T-helper 17 cell (primary cell): ENCODE results near the gene CCKAR. TPM values are rescaled to one million over a fixed set of nuclear protein-coding genes. Genes with fewer than 3 reads are reported as not detected.

Experiments used
- ATAC-seq: fragments of 150-1000 bp; cut with Tn5 transposase; 2 replicates; pipeline ENCODE4 v1.10.0; 2021; ENCODE audit warnings: mild to moderate bottlenecking, moderate library complexity
- DNase-seq, 3 donors: peaks; one replicate each; pipeline versions ENCODE4 v3.0.0 to v3.0.0-alpha.2; 2020 to 2021
- H3K9me3 ChIP-seq: one replicate; pipeline ENCODE4 v1.7.0; 2013; ENCODE audit warnings: low read length, mild to moderate bottlenecking; ENCODE audit not compliant: control insufficient read depth, poor library complexity, severe bottlenecking
- H3K27ac Mint-ChIP-seq: one replicate; pipeline ENCODE4 v1.8.0; 2022; ENCODE audit warnings: mild to moderate bottlenecking, moderate library complexity, mixed read lengths
- H3K27me3 Mint-ChIP-seq: one replicate; pipeline ENCODE4 v1.8.0; 2022; ENCODE audit warnings: mixed read lengths
- H3K36me3 Mint-ChIP-seq: one replicate; pipeline ENCODE4 v1.8.0; 2022; ENCODE audit warnings: low read depth, mixed read lengths
- H3K4me1 Mint-ChIP-seq: one replicate; pipeline ENCODE4 v1.8.0; 2022; ENCODE audit warnings: mild to moderate bottlenecking, mixed read lengths
- H3K4me3 Mint-ChIP-seq: one replicate; pipeline ENCODE4 v1.8.0; 2022; ENCODE audit warnings: mild to moderate bottlenecking, moderate library complexity, mixed read lengths
- total RNA-seq, 4 donors: library from RNA in 2 of 4; stranded (reverse) in 2 of 4; gene quantifications; one replicate each; pipeline ENCODE4 v1.2.3 and lab custom pipeline; 2022 to 2026

CCKAR gene
- not detected for total RNA-seq
- 0 reads per million in 2 donors for total RNA-seq (lab: John Stamatoyannopoulos, UW)

DNA sequence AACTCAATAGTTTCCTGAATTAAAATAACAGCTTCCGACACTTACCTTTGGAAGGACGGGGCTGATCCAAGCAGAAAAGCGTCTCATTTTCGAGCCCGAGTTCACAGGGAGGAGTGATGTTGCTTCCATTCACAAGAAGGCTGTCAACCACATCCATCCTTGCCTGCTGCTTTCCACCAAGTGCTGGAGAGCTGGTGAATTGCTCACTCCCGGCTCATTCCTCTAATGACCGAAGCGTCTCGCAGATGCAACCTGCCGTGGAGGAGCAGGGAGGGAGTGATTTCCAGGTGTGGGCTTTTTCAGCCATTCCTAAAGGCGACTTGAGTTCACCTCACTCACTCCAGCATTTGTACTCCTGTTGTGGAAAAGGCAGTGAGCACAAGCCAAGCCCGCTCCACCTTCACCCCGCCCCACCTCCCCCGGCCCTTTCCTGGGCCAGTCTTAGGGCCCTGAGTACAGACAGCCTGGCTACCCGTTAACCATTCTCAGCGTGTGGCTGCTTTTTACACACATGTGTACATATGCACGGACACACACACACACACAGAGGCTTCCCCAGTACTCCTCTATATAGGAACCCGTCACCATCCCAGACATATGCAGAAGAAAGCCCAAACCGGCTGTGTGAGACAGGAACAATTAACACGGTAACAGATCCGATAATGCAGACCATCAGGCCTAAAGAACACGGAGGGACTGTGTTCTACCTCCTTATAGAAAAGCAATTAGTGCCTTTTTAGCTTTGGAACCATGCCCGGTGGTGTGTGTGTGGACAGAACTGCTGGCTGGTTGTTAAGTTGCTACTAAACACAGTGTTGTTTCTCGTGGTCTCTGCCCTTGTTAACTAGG lies at the start of gene CCKAR:
CCKAR (minus strand) TSS at position 374 of the 849 bp plus-strand sequence; CDS start at position 157, 217 bp downstream.
- Mint-ChIP-seq H3K27me3 (peaks cover 52% of the 10 kb centered on the region), H3K4me1 (no peaks in the 10 kb centered on the region), H3K27ac (no peak within 1 kb of the TSS), H3K36me3 (no peaks in the 10 kb centered on the region), H3K4me3 (no peak within 1 kb of the TSS)
- no peaks in the 10 kb centered on the region for H3K9me3 ChIP-seq
- no peak for DNase-seq
- no peak for ATAC-seq

DNA sequence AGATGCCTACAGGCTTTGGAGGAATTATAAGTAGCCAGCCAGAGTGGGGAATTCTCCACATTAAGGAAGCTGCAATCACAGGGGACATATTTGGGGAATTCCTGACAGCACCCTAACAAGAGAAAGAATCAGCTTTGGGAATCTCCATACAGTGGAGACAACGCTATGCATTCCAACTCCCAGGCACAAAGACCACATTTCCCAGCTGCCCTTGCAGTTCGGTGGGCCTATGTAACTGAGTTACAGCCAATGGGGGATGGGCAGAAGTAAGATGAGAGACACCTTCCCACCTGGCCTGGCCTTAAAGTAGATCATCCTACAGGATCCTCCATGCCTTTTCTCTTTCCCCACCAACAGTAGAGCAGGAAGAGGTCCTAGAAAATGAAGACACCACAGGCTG lies 43.4 kb upstream of the CCKAR start:
- H3K9me3 ChIP-seq, result no peaks in the 10 kb centered on the region
- peaks cover 24% of the 10 kb centered on the region for H3K27me3 Mint-ChIP-seq
- H3K4me3 Mint-ChIP-seq, result no peak overlapping the region
- no peaks in the 10 kb centered on the region for H3K36me3 Mint-ChIP-seq
- H3K27ac Mint-ChIP-seq, result no peak overlapping the region
- ATAC-seq, result no peak
- H3K4me1 Mint-ChIP-seq, result no peaks in the 10 kb centered on the region
- DNase-seq, result no peak

GRCh38 chr4:26531491-26532116 lies 41.3 kb upstream of the CCKAR start:
- H3K4me1 Mint-ChIP-seq, result no peaks in the 10 kb centered on the region
- DNase-seq, result no peak
- H3K27me3 Mint-ChIP-seq, result peaks cover 24% of the 10 kb centered on the region

DNA sequence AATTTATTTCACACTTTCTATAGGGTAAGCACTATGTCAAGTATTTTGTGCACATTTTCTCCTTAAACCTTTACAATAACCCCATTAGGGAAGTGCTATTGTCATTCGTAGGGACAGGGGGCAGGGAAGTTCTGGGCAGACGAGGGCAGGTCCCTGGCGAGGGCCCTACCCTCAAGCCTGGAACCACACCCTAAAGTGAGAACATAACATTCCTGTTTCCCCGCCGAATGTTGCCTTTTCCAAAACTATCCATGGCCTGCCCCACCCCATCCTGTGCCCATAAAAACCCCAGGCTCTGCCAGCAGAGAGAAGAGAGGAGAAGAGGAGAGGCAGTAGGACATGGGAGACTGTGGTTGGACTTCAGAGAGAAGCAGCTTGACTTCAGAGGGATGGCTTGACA lies 39.8 kb upstream of the CCKAR start:
- H3K4me1 Mint-ChIP-seq, result no peaks in the 10 kb centered on the region
- H3K27ac Mint-ChIP-seq, result no peak overlapping the region
- no peaks in the 10 kb centered on the region for H3K36me3 Mint-ChIP-seq
- no peak for DNase-seq
- H3K4me3 Mint-ChIP-seq, result no peak overlapping the region
- no peak for ATAC-seq
- H3K27me3 Mint-ChIP-seq, result peaks cover 35% of the 10 kb centered on the region
- H3K9me3 ChIP-seq, result no peaks in the 10 kb centered on the region

More at GRCh38 chr4:26531491-26532116, 41.3 kb upstream of the CCKAR start:
- ATAC-seq, result no peak
- Mint-ChIP-seq H3K4me3 (no peak overlapping the region), H3K36me3 (no peaks in the 10 kb centered on the region), H3K27ac (no peak overlapping the region)
- H3K9me3 ChIP-seq, result no peaks in the 10 kb centered on the region

GRCh38 chr4:26529479-26529878 lies 39.2 kb upstream of the CCKAR start:
- Mint-ChIP-seq H3K4me1 (no peaks in the 10 kb centered on the region), H3K4me3 (no peak overlapping the region), H3K27ac (no peak overlapping the region), H3K36me3 (no peaks in the 10 kb centered on the region), H3K27me3 (peaks cover 41% of the 10 kb centered on the region)
- DNase-seq (no peak), ATAC-seq (no peak)
- no peaks in the 10 kb centered on the region for H3K9me3 ChIP-seq

DNA sequence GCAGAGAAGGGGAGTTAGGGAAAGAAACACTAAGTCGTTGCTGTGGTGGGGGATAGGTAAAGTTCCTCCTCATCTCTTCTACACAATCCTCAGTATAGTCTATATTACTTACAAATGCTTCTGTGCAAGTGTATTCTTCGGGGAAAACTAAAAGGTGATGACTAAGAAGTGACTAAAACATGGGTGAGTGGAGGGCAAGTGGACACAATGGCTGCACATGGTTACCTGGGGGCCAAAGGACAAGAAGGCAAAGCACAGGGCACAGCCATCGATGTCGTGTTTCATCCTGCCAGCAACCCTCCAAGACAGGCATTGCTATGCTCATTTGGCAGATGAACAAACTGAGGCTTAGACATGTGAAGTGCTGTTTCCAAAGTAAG lies 35.5 kb upstream of the CCKAR start:
- Mint-ChIP-seq H3K4me3 (no peak overlapping the region), H3K36me3 (peaks cover 2% of the 10 kb centered on the region), H3K27me3 (peaks cover 50% of the 10 kb centered on the region), H3K27ac (no peak overlapping the region), H3K4me1 (peaks cover 2% of the 10 kb centered on the region)
- no peak for ATAC-seq
- DNase-seq, result no peak
- H3K9me3 ChIP-seq, result no peaks in the 10 kb centered on the region

DNA sequence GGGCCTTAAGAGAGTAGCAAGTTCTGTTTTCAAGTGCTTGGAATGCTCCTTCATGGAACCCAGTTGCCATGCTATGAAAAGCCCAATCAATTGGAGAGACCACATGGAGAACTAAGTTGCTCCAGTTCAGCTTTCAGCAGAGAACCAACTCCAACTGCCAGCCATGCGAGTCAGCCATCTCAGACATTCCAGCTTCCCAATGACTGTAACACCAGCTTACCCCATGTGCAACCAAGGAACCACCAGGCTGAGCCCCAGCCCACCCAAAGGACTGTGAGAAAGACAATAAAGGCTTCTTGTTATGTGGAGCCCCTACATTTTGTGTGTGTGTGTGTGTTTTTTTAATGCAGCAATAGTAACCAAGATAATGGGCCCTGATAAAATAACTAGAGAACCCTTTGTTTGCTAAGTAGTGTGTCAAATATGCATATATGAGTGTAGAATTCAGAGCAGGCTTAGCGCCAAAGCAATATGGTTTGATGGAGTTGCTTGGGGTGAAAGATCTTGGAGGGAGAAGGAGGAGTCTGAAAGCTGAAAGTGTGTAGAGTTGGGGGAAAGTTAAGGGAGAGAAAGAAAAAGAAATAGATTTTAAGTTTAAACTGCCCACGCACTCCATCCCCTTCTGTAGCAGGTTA lies 35.0 kb upstream of the CCKAR start:
- no peak for DNase-seq
- Mint-ChIP-seq H3K27ac (no peak overlapping the region), H3K27me3 (peaks cover 55% of the 10 kb centered on the region), H3K4me1 (peaks cover 2% of the 10 kb centered on the region), H3K4me3 (no peak overlapping the region), H3K36me3 (peaks cover 2% of the 10 kb centered on the region)
- no peaks in the 10 kb centered on the region for H3K9me3 ChIP-seq
- no peak for ATAC-seq

DNA sequence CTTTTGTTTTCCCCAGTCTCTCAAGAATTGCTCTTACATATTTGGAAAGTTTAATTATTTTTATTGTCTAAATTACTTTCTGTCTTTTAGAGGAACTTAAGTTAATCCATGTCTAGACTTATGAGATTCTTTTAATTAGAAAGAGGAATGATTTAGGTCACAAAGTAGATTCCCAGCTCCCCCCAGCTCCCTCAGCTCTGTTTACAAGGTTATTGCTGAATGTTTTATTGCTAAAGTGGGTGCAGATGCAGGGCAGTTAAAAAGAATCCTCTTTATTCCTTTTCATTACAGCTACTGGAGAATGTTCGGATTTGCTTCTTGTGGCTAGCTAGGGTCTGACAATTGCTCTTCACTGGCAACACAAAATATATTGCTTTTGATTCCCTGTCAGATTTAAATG lies 33.7 kb upstream of the CCKAR start:
- peaks cover 48% of the 10 kb centered on the region for H3K27me3 Mint-ChIP-seq
- H3K9me3 ChIP-seq, result no peaks in the 10 kb centered on the region
- H3K36me3 Mint-ChIP-seq, result peaks cover 2% of the 10 kb centered on the region
- DNase-seq, result no peak
- ATAC-seq, result no peak
- no peak overlapping the region for H3K4me3 Mint-ChIP-seq
- H3K4me1 Mint-ChIP-seq, result peaks cover 2% of the 10 kb centered on the region
- H3K27ac Mint-ChIP-seq, result no peak overlapping the region

DNA sequence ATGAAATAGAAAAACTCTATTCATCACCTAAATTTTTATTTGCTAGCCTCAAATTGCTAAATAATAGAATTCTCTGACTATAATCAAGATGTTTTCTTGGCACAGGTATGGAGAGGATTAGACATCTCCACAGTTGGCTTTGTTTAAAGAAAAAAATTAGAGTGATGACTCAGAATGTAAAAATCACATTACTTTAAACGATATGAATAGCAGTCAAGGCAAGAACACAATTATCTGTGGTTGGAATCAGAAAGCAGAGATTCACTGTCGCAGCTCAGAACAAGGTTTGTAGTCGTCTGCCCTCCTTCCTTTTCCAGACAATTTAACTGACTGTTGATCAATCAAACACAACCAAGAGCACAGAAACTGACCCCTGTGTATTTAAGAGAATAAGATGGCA lies 32.2 kb upstream of the CCKAR start:
- DNase-seq (no peak), ATAC-seq (no peak)
- H3K36me3 Mint-ChIP-seq, result peaks cover 2% of the 10 kb centered on the region
- H3K9me3 ChIP-seq, result no peaks in the 10 kb centered on the region
- no peak overlapping the region for H3K27ac Mint-ChIP-seq
- H3K27me3 Mint-ChIP-seq, result peaks cover 47% of the 10 kb centered on the region
- H3K4me1 Mint-ChIP-seq, result peaks cover 2% of the 10 kb centered on the region
- H3K4me3 Mint-ChIP-seq, result no peak overlapping the region

DNA sequence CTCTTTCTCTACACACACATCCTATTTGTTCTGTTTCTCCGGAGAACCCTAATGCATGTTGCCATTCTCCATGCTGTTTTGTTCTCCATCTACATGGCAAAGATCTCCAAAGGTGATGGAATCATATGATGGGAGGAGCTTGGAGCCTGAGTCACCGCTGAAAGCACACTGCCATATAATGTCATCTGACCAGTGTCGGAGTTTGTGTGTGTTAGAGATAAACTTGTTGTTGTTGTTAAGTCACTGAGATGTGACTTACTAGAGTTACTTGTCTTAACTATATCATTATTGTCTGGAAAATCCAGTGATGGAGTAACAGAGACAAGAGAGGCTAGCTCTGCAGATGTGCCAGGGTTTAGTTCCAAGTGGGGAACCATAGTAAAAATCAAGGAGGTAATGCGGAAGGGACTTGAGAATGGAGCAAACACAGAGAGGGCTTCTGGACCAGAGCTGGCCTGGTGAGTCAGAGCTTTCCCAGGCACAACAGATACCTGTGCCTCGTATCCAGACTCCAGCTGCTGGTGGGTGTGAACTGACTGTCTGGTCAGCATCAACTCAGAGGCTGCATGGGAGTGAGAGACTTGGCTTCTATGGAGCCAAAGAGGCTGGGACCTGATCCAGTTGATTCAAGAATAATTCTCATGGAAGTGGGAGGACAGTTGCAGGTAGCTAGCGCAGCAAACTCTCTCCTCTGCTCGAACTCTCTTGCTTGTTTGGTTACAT lies 30.6 kb upstream of the CCKAR start:
- Mint-ChIP-seq H3K4me3 (no peak overlapping the region), H3K36me3 (peaks cover 2% of the 10 kb centered on the region), H3K4me1 (peaks cover 2% of the 10 kb centered on the region), H3K27me3 (peaks cover 54% of the 10 kb centered on the region), H3K27ac (no peak overlapping the region)
- H3K9me3 ChIP-seq, result no peaks in the 10 kb centered on the region
- ATAC-seq (no peak), DNase-seq (no peak)

DNA sequence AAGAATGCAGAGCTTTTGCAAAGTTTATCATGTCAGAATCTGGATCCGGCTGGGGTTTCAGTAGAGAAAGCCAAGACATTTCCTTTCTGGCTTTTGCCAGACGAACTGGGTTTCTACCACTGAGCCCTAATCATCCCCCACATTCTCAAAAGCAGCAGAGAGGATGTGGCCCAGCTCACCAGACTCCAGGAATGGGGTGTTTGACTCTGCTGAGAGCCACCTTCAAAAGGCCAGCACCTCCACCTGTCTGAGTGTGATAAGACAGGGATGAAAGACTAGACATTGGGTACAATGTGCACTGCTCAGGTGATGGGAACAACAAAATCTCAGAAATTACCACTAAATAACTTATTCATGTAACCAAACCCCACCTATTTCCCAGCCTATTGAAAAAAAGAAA lies 25.7 kb upstream of the CCKAR start:
- Mint-ChIP-seq H3K4me3 (no peak overlapping the region), H3K36me3 (no peaks in the 10 kb centered on the region), H3K4me1 (no peaks in the 10 kb centered on the region), H3K27me3 (peaks cover 34% of the 10 kb centered on the region), H3K27ac (no peak overlapping the region)
- H3K9me3 ChIP-seq, result no peaks in the 10 kb centered on the region
- DNase-seq, result no peak
- no peak for ATAC-seq

- ATAC-seq (no peak), DNase-seq (no peak)
- Mint-ChIP-seq H3K4me3 (no peak overlapping the region), H3K4me1 (no peaks in the 10 kb centered on the region), H3K36me3 (no peaks in the 10 kb centered on the region), H3K27ac (no peak overlapping the region), H3K27me3 (peaks cover 12% of the 10 kb centered on the region)
- H3K9me3 ChIP-seq, result no peaks in the 10 kb centered on the region
These were observed 20.2 kb upstream of the CCKAR start for GRCh38 chr4:26510334-26510964.
